ENCODE measurements around the gene MYH7.

DNA sequence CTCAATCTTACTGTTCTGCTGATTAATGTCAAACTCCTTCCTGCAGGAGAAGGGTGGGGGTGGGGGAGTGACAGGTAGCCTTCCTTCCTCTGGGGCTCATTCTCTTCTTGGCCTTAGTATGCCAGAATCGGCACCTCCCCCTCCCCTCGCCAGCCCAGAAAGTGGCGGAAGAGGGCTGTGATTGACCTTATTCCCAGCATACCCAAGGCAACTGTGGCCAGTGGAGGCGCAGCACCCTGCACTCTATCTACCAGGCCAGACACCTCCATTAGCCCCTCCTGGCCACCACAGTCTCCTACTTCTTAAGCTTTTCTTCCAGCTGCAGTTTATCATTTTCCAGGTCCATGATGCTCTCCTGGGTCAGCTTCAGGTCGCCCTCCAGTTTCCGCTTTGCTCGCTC, 42.8 kb downstream of the MYH7 start:
- TF ChIP-seq, protein P1, sequence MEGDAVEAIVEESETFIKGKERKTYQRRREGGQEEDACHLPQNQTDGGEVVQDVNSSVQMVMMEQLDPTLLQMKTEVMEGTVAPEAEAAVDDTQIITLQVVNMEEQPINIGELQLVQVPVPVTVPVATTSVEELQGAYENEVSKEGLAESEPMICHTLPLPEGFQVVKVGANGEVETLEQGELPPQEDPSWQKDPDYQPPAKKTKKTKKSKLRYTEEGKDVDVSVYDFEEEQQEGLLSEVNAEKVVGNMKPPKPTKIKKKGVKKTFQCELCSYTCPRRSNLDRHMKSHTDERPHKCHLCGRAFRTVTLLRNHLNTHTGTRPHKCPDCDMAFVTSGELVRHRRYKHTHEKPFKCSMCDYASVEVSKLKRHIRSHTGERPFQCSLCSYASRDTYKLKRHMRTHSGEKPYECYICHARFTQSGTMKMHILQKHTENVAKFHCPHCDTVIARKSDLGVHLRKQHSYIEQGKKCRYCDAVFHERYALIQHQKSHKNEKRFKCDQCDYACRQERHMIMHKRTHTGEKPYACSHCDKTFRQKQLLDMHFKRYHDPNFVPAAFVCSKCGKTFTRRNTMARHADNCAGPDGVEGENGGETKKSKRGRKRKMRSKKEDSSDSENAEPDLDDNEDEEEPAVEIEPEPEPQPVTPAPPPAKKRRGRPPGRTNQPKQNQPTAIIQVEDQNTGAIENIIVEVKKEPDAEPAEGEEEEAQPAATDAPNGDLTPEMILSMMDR (conservative IDR thresholded peaks at IDR 0.05; ENCODE audit: low read depth, low read length), result no peak
- no peak for TF ChIP-seq EZH2 (IDR thresholded peaks at IDR 0.05; ENCODE audit: borderline replicate concordance, low read depth, low read length, poor library complexity, severe bottlenecking)
